CD8-positive, alpha-beta memory T cell (primary cell): ENCODE measurements around the gene SCAF11. TPM values are rescaled to one million over a fixed set of nuclear protein-coding genes. Genes with fewer than 3 reads are reported as not detected.
A peak's percentile ranks its signal among the peaks of the same experiment; 100 is the strongest.

Experiments
- CTCF ChIA-PET: fragments of 350-600 bp; sonication (Branson Sonifier 250); formaldehyde crosslinking; loops from one replicate; lab custom pipeline; 2021; ENCODE audit warnings: antibody characterized with exemption; lab: Charles Lee
- POLR2A ChIA-PET: fragments of 350-600 bp; sonication (Branson Sonifier 250); formaldehyde crosslinking; loops from one replicate; lab custom pipeline; 2021; ENCODE audit warnings: antibody characterized with exemption; lab: Charles Lee
- DNase-seq, 5 donors: peaks; one replicate each; pipeline versions ENCODE4 v3.0.0 to v3.0.0-alpha.2; 2020 to 2022; ENCODE audit warnings: mixed read lengths in 1 of 5
- H3K27ac ChIP-seq: one replicate; pipeline ENCODE4 v1.7.0; 2013; ENCODE audit warnings: low read depth, mild to moderate bottlenecking, low read length, moderate library complexity
- H3K27me3 ChIP-seq: 2 replicates; pipeline ENCODE4 v1.7.0; 2013; ENCODE audit warnings: low read length, mild to moderate bottlenecking; ENCODE audit not compliant: insufficient read depth, poor library complexity, severe bottlenecking
- H3K36me3 ChIP-seq: 2 replicates; pipeline ENCODE4 v1.7.0; 2013; ENCODE audit warnings: mild to moderate bottlenecking, low read length, moderate library complexity; ENCODE audit not compliant: insufficient read depth
- H3K4me1 ChIP-seq: 2 replicates; pipeline ENCODE4 v1.7.0; 2013; ENCODE audit warnings: mild to moderate bottlenecking, low read length, moderate library complexity; ENCODE audit not compliant: insufficient read depth
- H3K4me3 ChIP-seq: 2 replicates; pipeline ENCODE4 v1.7.0; 2013; ENCODE audit warnings: mild to moderate bottlenecking, low read length
- H3K9me3 ChIP-seq: 2 replicates; pipeline ENCODE4 v1.7.0; 2013; ENCODE audit warnings: mild to moderate bottlenecking, low read length
- H3K27ac Mint-ChIP-seq, 8 donors: one replicate each; pipeline ENCODE4 v1.8.0; 2020 to 2021; ENCODE audit warnings: mixed read lengths in 8 of 8, mild to moderate bottlenecking in 6 of 8, inconsistent platforms in 3 of 8, moderate library complexity in 3 of 8
- H3K27me3 Mint-ChIP-seq, 2 donors: one replicate each; pipeline ENCODE4 v1.8.0; 2020 to 2021; ENCODE audit warnings: mixed read lengths in 2 of 2, mild to moderate bottlenecking in 1 of 2, moderate library complexity in 1 of 2
- H3K36me3 Mint-ChIP-seq, 3 donors: one replicate each; pipeline ENCODE4 v1.8.0; 2020 to 2021; ENCODE audit warnings: mixed read lengths in 3 of 3, inconsistent platforms in 1 of 3, mild to moderate bottlenecking in 1 of 3
- H3K4me1 Mint-ChIP-seq, 3 donors: one replicate each; pipeline ENCODE4 v1.8.0; 2020 to 2021; ENCODE audit warnings: mixed read lengths in 3 of 3, inconsistent platforms in 1 of 3, mild to moderate bottlenecking in 1 of 3
- H3K4me3 Mint-ChIP-seq, 7 donors: one replicate each; pipeline ENCODE4 v1.8.0; 2020 to 2021; ENCODE audit warnings: mixed read lengths in 7 of 7, mild to moderate bottlenecking in 6 of 7, moderate library complexity in 4 of 7, inconsistent platforms in 2 of 7
- H3K9me3 Mint-ChIP-seq, 5 donors: one replicate each; pipeline ENCODE4 v1.8.0; 2020 to 2022; ENCODE audit warnings: mixed read lengths in 5 of 5, mild to moderate bottlenecking in 3 of 5, moderate library complexity in 2 of 5, inconsistent platforms in 1 of 5
- polyA plus RNA-seq: library from polyadenylated mRNA; unstranded; fragments of 300-500 nt; fragmentation: Illumina TruSeq; gene quantifications from one replicate; pipeline ENCODE4 v1.2.3, GENCODE V29; 2021
- total RNA-seq, 2 experiments: library from RNA; stranded (reverse); gene quantifications; one replicate each; pipeline ENCODE4 v1.2.3, GENCODE V29; 2021

SCAF11 gene
- total and polyA plus RNA-seq, 3 experiments from 2014 or later = 114 to 125 (median 119) TPM

- Mint-ChIP-seq H3K4me1 (peaks cover 12 to 29% (median 21%) of the 10 kb centered on the region in 3 donors), H3K9me3 (no peaks in the 10 kb centered on the region), H3K27me3 (no peaks in the 10 kb centered on the region), H3K36me3 (peaks cover 0 to 61% (median 15%) of the 10 kb centered on the region in 3 donors), H3K27ac (peak overlapping the region in 5 of 8 donors; percentile 1 to 44 (median 26)), H3K4me3 (no peak overlapping the region)
- Histone ChIP-seq H3K4me3 (no peak overlapping the region), H3K27ac (no peak overlapping the region), H3K27me3 (no peaks in the 10 kb centered on the region), H3K9me3 (no peaks in the 10 kb centered on the region), H3K4me1 (no peaks in the 10 kb centered on the region), H3K36me3 (peaks cover 23% of the 10 kb centered on the region)
- no peak for DNase-seq
- CTCF ChIA-PET = no interaction called here
- POLR2A ChIA-PET = no interaction called here
These were observed 55.4 kb downstream of the SCAF11 start for GRCh38 chr12:45934956-45935355.

DNA sequence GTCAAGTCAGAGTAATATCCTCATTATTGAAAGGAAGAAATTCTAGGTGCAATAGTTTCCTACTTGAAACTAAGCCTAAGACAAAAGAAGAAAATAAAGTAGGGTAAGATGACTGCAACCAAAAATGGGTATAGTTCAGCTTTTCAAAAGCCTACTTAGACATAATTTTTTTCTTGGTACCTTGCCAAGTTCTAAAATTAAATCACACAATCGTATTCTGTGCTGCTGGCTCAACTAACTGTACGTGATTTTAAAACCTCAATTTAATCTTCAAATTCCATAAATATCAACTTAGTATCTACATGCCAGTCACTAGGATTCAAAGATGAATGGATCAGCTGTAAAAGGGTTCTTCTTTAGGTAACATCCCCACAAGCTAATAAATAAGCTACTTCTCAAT lies 56.9 kb downstream of the SCAF11 start:
- CTCF ChIA-PET = interaction anchor here (2.2 kb wide), 1 partner anchor 390 kb away, joined by 4 read pairs; no protein-coding TSS in a partner anchor
- no peak for DNase-seq
- H3K27ac ChIP-seq = no peak overlapping the region
- no peaks in the 10 kb centered on the region for H3K9me3 Mint-ChIP-seq
- no peaks in the 10 kb centered on the region for H3K27me3 ChIP-seq
- no peak overlapping the region for H3K4me3 Mint-ChIP-seq
- H3K4me1 ChIP-seq = no peaks in the 10 kb centered on the region
- H3K36me3 ChIP-seq = peaks cover 25% of the 10 kb centered on the region
- no peaks in the 10 kb centered on the region for H3K27me3 Mint-ChIP-seq
- no peak overlapping the region for H3K4me3 ChIP-seq
- H3K4me1 Mint-ChIP-seq = peaks cover 12 to 24% (median 21%) of the 10 kb centered on the region in 3 donors
- POLR2A ChIA-PET = no interaction called here
- H3K9me3 ChIP-seq = no peaks in the 10 kb centered on the region
- H3K36me3 Mint-ChIP-seq = peaks cover 0 to 64% (median 16%) of the 10 kb centered on the region in 3 donors
- no peak overlapping the region for H3K27ac Mint-ChIP-seq

- ChIA-PET CTCF (interaction anchor here (0.7 kb wide), 1 partner anchor 339 kb away, joined by 3 read pairs; no protein-coding TSS in a partner anchor), POLR2A (no interaction called here)
- no peaks in the 10 kb centered on the region for H3K9me3 ChIP-seq
- no peaks in the 10 kb centered on the region for H3K9me3 Mint-ChIP-seq
- no peaks in the 10 kb centered on the region for H3K27me3 ChIP-seq
- no peaks in the 10 kb centered on the region for H3K27me3 Mint-ChIP-seq
- no peaks in the 10 kb centered on the region for H3K4me1 ChIP-seq
- H3K4me1 Mint-ChIP-seq = peaks cover 7 to 16% (median 9%) of the 10 kb centered on the region in 3 donors
- no peak overlapping the region for H3K4me3 Mint-ChIP-seq
- no peak for DNase-seq
- no peak overlapping the region for H3K4me3 ChIP-seq
- no peak overlapping the region for H3K27ac Mint-ChIP-seq
- peaks cover 0 to 74% (median 27%) of the 10 kb centered on the region in 3 donors for H3K36me3 Mint-ChIP-seq
- H3K36me3 ChIP-seq = peaks cover 38% of the 10 kb centered on the region
- no peak overlapping the region for H3K27ac ChIP-seq
These were observed 60.0 kb downstream of the SCAF11 start for GRCh38 chr12:45930369-45930768.

- no peaks in the 10 kb centered on the region for H3K27me3 Mint-ChIP-seq
- Histone ChIP-seq H3K9me3 (no peaks in the 10 kb centered on the region), H3K4me1 (no peaks in the 10 kb centered on the region), H3K36me3 (peaks cover 34% of the 10 kb centered on the region), H3K27me3 (no peaks in the 10 kb centered on the region), H3K27ac (no peak overlapping the region), H3K4me3 (no peak overlapping the region)
- peaks cover 0 to 75% (median 33%) of the 10 kb centered on the region in 3 donors for H3K36me3 Mint-ChIP-seq
- H3K4me1 Mint-ChIP-seq = peaks cover 3 to 11% (median 5%) of the 10 kb centered on the region in 3 donors
- no peak for DNase-seq
- ChIA-PET POLR2A (interaction anchor here (0.7 to 1.0 kb wide), 2 partner anchors 62 to 117 kb away, joined by 4 read pairs; partner anchors contain the start of gene SCAF11), CTCF (no interaction called here)
- H3K27ac Mint-ChIP-seq = peak overlapping the region in 4 of 8 donors; percentile 4 to 76 (median 24)
- no peak overlapping the region for H3K4me3 Mint-ChIP-seq
- H3K9me3 Mint-ChIP-seq = no peaks in the 10 kb centered on the region
These were observed 62.1 kb downstream of the SCAF11 start for GRCh38 chr12:45928309-45928708.

DNA sequence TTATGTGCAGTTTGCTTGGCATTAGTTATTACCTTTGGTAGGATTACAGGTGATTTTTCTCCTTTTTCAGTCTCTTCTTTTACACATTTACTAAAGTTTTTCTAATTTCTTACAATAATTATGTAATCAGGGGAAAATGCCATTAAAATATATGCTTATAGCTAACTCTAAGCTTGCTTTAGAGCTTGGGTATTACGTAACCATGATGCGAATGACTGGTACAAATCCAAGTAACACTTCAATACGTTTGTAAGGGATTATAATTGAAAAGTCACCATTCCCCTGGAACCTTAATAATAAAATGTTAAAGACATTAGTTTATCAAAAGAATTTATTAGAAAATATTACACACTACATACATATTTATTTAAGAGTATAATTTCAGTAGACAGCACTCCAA lies 71.6 kb downstream of the SCAF11 start:
- peaks cover 0 to 7% (median 1%) of the 10 kb centered on the region in 3 donors for H3K4me1 Mint-ChIP-seq

GRCh38 chr12:45915405-45915804 lies 75.0 kb downstream of the SCAF11 start:
- DNase-seq = no peak
- Mint-ChIP-seq H3K36me3 (peaks cover 0 to 18% (median 5%) of the 10 kb centered on the region in 3 donors), H3K27ac (peak overlapping the region in 2 of 8 donors; percentile 35 to 89), H3K9me3 (no peaks in the 10 kb centered on the region), H3K4me3 (no peak overlapping the region), H3K27me3 (no peaks in the 10 kb centered on the region), H3K4me1 (peaks cover 0 to 7% (median 1%) of the 10 kb centered on the region in 3 donors)
- Histone ChIP-seq H3K4me1 (no peaks in the 10 kb centered on the region), H3K4me3 (no peak overlapping the region), H3K9me3 (no peaks in the 10 kb centered on the region), H3K36me3 (no peaks in the 10 kb centered on the region), H3K27me3 (no peaks in the 10 kb centered on the region), H3K27ac (no peak overlapping the region)
- ChIA-PET POLR2A (no interaction called here), CTCF (interaction anchor here (1.0 kb wide), 1 partner anchor 20 kb away, joined by 3 read pairs; no protein-coding TSS in a partner anchor)

More for the DNA sequence above, 71.6 kb downstream of the SCAF11 start:
- POLR2A ChIA-PET = no interaction called here
- DNase-seq = no peak
- Histone ChIP-seq H3K36me3 (peaks cover 9% of the 10 kb centered on the region), H3K4me1 (no peaks in the 10 kb centered on the region), H3K4me3 (no peak overlapping the region), H3K27ac (no peak overlapping the region), H3K27me3 (no peaks in the 10 kb centered on the region), H3K9me3 (no peaks in the 10 kb centered on the region)
- Mint-ChIP-seq H3K36me3 (peaks cover 5 to 42% (median 11%) of the 10 kb centered on the region in 3 donors), H3K27ac (no peak overlapping the region), H3K4me3 (no peak overlapping the region), H3K27me3 (no peaks in the 10 kb centered on the region), H3K9me3 (no peaks in the 10 kb centered on the region)
- CTCF ChIA-PET = no interaction called here

DNA sequence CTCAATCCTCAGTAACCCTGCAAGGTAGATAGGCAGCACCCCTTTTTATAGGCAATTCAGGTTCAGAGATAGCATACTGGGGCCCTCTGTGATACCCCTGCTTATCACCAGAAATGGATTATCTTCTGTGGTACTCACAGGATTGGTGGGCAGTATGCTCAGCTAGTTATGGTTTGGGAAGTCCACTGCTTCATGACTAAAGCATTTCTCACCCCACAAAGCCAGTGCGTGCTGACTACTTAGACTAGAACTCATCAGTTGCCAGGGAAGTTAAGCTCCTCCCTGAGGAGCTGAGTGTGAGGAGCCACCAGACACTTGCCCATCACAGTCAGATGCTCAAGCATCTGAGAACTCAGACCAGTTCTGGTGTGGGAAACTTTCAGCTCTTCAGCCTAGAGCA lies 76.3 kb downstream of the SCAF11 start:
- POLR2A ChIA-PET = no interaction called here
- H3K4me3 Mint-ChIP-seq = no peak overlapping the region
- H3K27me3 Mint-ChIP-seq = no peaks in the 10 kb centered on the region
- peaks cover 0 to 7% (median 1%) of the 10 kb centered on the region in 3 donors for H3K4me1 Mint-ChIP-seq
- no peak overlapping the region for H3K4me3 ChIP-seq
- CTCF ChIA-PET = interaction anchor here (1.6 kb wide), 1 partner anchor 16 kb away, joined by 3 read pairs; no protein-coding TSS in a partner anchor
- no peaks in the 10 kb centered on the region for H3K4me1 ChIP-seq
- DNase-seq = no peak
- H3K27ac Mint-ChIP-seq = no peak overlapping the region
- no peaks in the 10 kb centered on the region for H3K9me3 Mint-ChIP-seq
- H3K36me3 ChIP-seq = no peaks in the 10 kb centered on the region
- peaks cover 0 to 10% (median 3%) of the 10 kb centered on the region in 3 donors for H3K36me3 Mint-ChIP-seq
- H3K27ac ChIP-seq = no peak overlapping the region
- no peaks in the 10 kb centered on the region for H3K27me3 ChIP-seq
- H3K9me3 ChIP-seq = no peaks in the 10 kb centered on the region

DNA sequence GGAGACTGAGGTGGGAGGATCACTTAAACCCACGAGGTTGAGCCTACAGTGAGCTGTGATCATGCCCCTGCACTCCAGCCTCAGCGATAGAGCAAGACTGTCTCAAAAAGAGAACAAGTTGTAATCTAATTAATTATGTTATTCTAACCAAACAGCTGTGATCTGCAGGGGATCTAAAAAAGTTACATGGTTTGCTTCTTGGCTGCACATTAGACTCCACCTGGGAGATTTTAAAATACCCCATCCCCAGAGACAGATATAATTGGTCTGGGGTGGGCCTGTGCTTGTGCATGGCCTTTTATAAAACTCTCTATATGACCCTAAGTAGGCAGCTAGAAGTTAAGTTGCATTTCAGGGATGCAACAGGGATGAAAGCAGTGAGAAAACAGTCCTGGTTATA lies 76.7 kb downstream of the SCAF11 start:
- Mint-ChIP-seq H3K27ac (no peak overlapping the region), H3K36me3 (peaks cover 0 to 13% (median 5%) of the 10 kb centered on the region in 3 donors), H3K9me3 (no peaks in the 10 kb centered on the region), H3K27me3 (no peaks in the 10 kb centered on the region), H3K4me3 (no peak overlapping the region), H3K4me1 (peaks cover 0 to 7% (median 1%) of the 10 kb centered on the region in 3 donors)
- H3K4me3 ChIP-seq = no peak overlapping the region
- POLR2A ChIA-PET = interaction anchor here (0.6 kb wide), 1 partner anchor 75 kb away, joined by 4 read pairs; no protein-coding TSS in a partner anchor
- H3K9me3 ChIP-seq = no peaks in the 10 kb centered on the region
- no peaks in the 10 kb centered on the region for H3K36me3 ChIP-seq
- no peak for DNase-seq
- CTCF ChIA-PET = interaction anchor here (1.6 kb wide), 1 partner anchor 16 kb away, joined by 3 read pairs; no protein-coding TSS in a partner anchor
- H3K4me1 ChIP-seq = no peaks in the 10 kb centered on the region
- H3K27ac ChIP-seq = no peak overlapping the region
- no peaks in the 10 kb centered on the region for H3K27me3 ChIP-seq
